Gastrocnemius medialis (tissue), 4 donors: Measurements from ENCODE around the gene HK1. TPM values are rescaled to one million over a fixed set of nuclear protein-coding genes. Genes with fewer than 3 reads are reported as not detected.

ENCODE experiments used
- ATAC-seq, 2 donors: fragments of 150-250 bp; one replicate each; pipeline ENCODE4 v1.9.1; 2016
- DNase-seq, 2 donors: peaks; one replicate each; pipeline ENCODE4 v3.0.0-alpha.2; 2019
- H3K27ac ChIP-seq, 4 donors: fragments of 200-600 bp; sonication (generic); 1 replicate in 1 of 4; 2 replicates in 3 of 4; pipeline ENCODE4 v1.5.1; 2016 to 2018; ENCODE audit warnings: mild to moderate bottlenecking in 2 of 4, moderate library complexity in 1 of 4
- H3K27me3 ChIP-seq, 3 donors: fragments of 200-600 bp; sonication (generic) in 2 of 3; 1 replicate in 1 of 3; 2 replicates in 2 of 3; pipeline versions ENCODE4 v1.5.1 to v1.6.0; 2016 to 2019; ENCODE audit warnings: mild to moderate bottlenecking in 1 of 3, moderate library complexity in 1 of 3
- H3K36me3 ChIP-seq, 2 donors: fragments of 200-600 bp; sonication (generic) in 1 of 2; one replicate each; pipeline ENCODE4 v1.5.1; 2017 to 2018
- H3K4me1 ChIP-seq, 2 donors: fragments of 200-600 bp; sonication (generic) in 1 of 2; one replicate each; pipeline ENCODE4 v1.5.1; 2016 to 2017; ENCODE audit warnings: mild to moderate bottlenecking in 2 of 2
- H3K4me3 ChIP-seq, 4 donors: fragments of 200-600 bp; sonication (generic) in 3 of 4; 1 replicate in 1 of 4; 2 replicates in 3 of 4; pipeline ENCODE4 v1.5.1; 2016 to 2019; ENCODE audit warnings: mild to moderate bottlenecking in 2 of 4
- H3K9me3 ChIP-seq, 3 donors: fragments of 200-600 bp; sonication (generic) in 2 of 3; 1 replicate in 1 of 3; 2 replicates in 2 of 3; pipeline ENCODE4 v1.5.1; 2016 to 2019
- CTCF ChIP-seq, 5 experiments: fragments of 450-650 bp in 3 of 5; fragments of 200-600 bp in 2 of 5; sonication (generic) in 2 of 5; IDR thresholded peaks in 4 of 5; conservative IDR thresholded peaks in 1 of 5; 1 replicate in 4 of 5; 2 replicates in 1 of 5; pipeline ENCODE4 v1.5.1; 2016 to 2019; ENCODE audit warnings: antibody characterized with exemption in 5 of 5, mild to moderate bottlenecking in 3 of 5, moderate library complexity in 3 of 5
- POLR2A ChIP-seq, 2 donors: fragments of 450-650 bp; IDR thresholded peaks; one replicate each; pipeline ENCODE4 v1.6.1; 2017; ENCODE audit warnings: antibody characterized with exemption in 2 of 2, mild to moderate bottlenecking in 2 of 2, moderate library complexity in 2 of 2
- in situ Hi-C, 4 donors: fragments of 200-750 bp; cut with MboI; loops; one replicate each; pipeline versions ENCODE4 v1.15.0 to v1.8.0; 2017; ENCODE audit warnings: low sequenced_read_pairs in 4 of 4
- intact Hi-C: fragments of 100-400 bp; cut with DNase I; formaldehyde crosslinking; loops from one replicate; pipeline ENCODE4 v1.15.1; 2023; ENCODE audit warnings: low total_unique reads
- total RNA-seq, 4 donors: library from RNA; depleted of rRNA; stranded (reverse); fragments of >200 nt; gene quantifications; one replicate each; pipeline versions ENCODE4 v1.1.0 to v1.2.3, GENCODE V29; 2016

The HK1 gene
- total RNA-seq, 4 donors from 2014 or later, result 168 to 331 (median 246) TPM

- no peaks in the 10 kb centered on the region for H3K9me3 ChIP-seq
- DNase-seq (no peak), ATAC-seq (no peak)
- H3K4me3 ChIP-seq, result no peak overlapping the region
- in situ Hi-C loops, result no loop called here
- intact Hi-C loops, result no loop called here
- no peaks in the 10 kb centered on the region for H3K4me1 ChIP-seq
- TF ChIP-seq CTCF (IDR thresholded peaks at IDR 0.05 in 4 of 5, conservative IDR thresholded peaks at IDR 0.05 in 1 of 5) (no peak), POLR2A (IDR thresholded peaks at IDR 0.05) (no peak)
- no peaks in the 10 kb centered on the region for H3K27me3 ChIP-seq
- no peaks in the 10 kb centered on the region for H3K36me3 ChIP-seq
- no peak overlapping the region for H3K27ac ChIP-seq
Observed at GRCh38 chr10:69268761-69269416, 9.4 kb upstream of the HK1 start.

- Histone ChIP-seq H3K4me3 (no peak overlapping the region), H3K36me3 (no peaks in the 10 kb centered on the region), H3K27ac (no peak overlapping the region), H3K4me1 (no peaks in the 10 kb centered on the region), H3K27me3 (no peaks in the 10 kb centered on the region), H3K9me3 (no peaks in the 10 kb centered on the region)
- no peak for ATAC-seq
- intact Hi-C loops, result no loop called here
- no peak for DNase-seq
- TF ChIP-seq CTCF (IDR thresholded peaks at IDR 0.05 in 4 of 5, conservative IDR thresholded peaks at IDR 0.05 in 1 of 5) (no peak), POLR2A (IDR thresholded peaks at IDR 0.05) (no peak)
- in situ Hi-C loops, result no loop called here
Observed at GRCh38 chr10:69269761-69270160, 8.5 kb upstream of the HK1 start.

GRCh38 chr10:69270990-69271389, 7.3 kb upstream of the HK1 start:
- H3K36me3 ChIP-seq, result no peaks in the 10 kb centered on the region
- ATAC-seq (no peak), DNase-seq (no peak)
- TF ChIP-seq CTCF (IDR thresholded peaks at IDR 0.05 in 4 of 5, conservative IDR thresholded peaks at IDR 0.05 in 1 of 5) (no peak), POLR2A (IDR thresholded peaks at IDR 0.05) (no peak)
- H3K4me3 ChIP-seq, result no peak overlapping the region
- H3K4me1 ChIP-seq, result no peaks in the 10 kb centered on the region
- no peaks in the 10 kb centered on the region for H3K27me3 ChIP-seq
- intact Hi-C loops (no loop called here), in situ Hi-C loops (no loop called here)
- H3K27ac ChIP-seq, result no peak overlapping the region
- no peaks in the 10 kb centered on the region for H3K9me3 ChIP-seq

- no peak for TF ChIP-seq CTCF (IDR thresholded peaks at IDR 0.05 in 4 of 5, conservative IDR thresholded peaks at IDR 0.05 in 1 of 5)
- no peak for TF ChIP-seq POLR2A (IDR thresholded peaks at IDR 0.05)
- in situ Hi-C loops, result no loop called here
Observed at GRCh38 chr10:69272624-69273023, 5.7 kb upstream of the HK1 start.

GRCh38 chr10:69275444-69275843, 2.9 kb upstream of the HK1 start:
- in situ Hi-C loops, result no loop called here
- DNase-seq (no peak), ATAC-seq (no peak)
- Histone ChIP-seq H3K4me1 (no peaks in the 10 kb centered on the region), H3K4me3 (no peak overlapping the region), H3K27me3 (no peaks in the 10 kb centered on the region), H3K9me3 (no peaks in the 10 kb centered on the region), H3K36me3 (no peaks in the 10 kb centered on the region), H3K27ac (no peak overlapping the region)
- intact Hi-C loops, result no loop called here
- TF ChIP-seq CTCF (IDR thresholded peaks at IDR 0.05 in 4 of 5, conservative IDR thresholded peaks at IDR 0.05 in 1 of 5), result no peak
- TF ChIP-seq POLR2A (IDR thresholded peaks at IDR 0.05), result no peak

More at GRCh38 chr10:69272624-69273023, 5.7 kb upstream of the HK1 start:
- Histone ChIP-seq H3K27me3 (no peaks in the 10 kb centered on the region), H3K4me1 (no peaks in the 10 kb centered on the region), H3K36me3 (no peaks in the 10 kb centered on the region), H3K4me3 (no peak overlapping the region), H3K27ac (no peak overlapping the region), H3K9me3 (no peaks in the 10 kb centered on the region)
- no peak for ATAC-seq
- no peak for DNase-seq
- intact Hi-C loops, result no loop called here
